HepG2 (cell line): Measurements from ENCODE around the gene KCNQ5. TPM values are rescaled to one million over a fixed set of nuclear protein-coding genes. Genes with fewer than 3 reads are reported as not detected.

ENCODE experiments used
- ATAC-seq: fragments of 200-7000 bp; cut with Tn5 transposase; 3 replicates; pipeline ENCODE4 v1.9.1; 2020; ENCODE audit warnings: mild to moderate bottlenecking, moderate library complexity
- BruUV-seq: library from RNA; stranded (reverse); fragments of 400-500 nt; replicated peaks from 2 replicates; lab custom pipeline; 2021; lab: Mats Ljungman, UMichigan
- CTCF ChIA-PET: fragments of 300-600 bp; formaldehyde crosslinking; extraction: SDS; loops from one replicate; lab custom pipeline; 2021; ENCODE audit warnings: low total read pairs, inconsistent platforms, low intra/inter-chr PET ratio; lab: Yijun Ruan, JAX
- POLR2A ChIA-PET: fragments of 350-600 bp; sonication (Branson Sonifier 250); formaldehyde crosslinking; loops from one replicate; lab custom pipeline; 2020; ENCODE audit warnings: antibody characterized with exemption, inconsistent platforms; lab: Yijun Ruan, JAX
- DNase-seq: peaks from one replicate; pipeline ENCODE4 v3.0.0-alpha.2; 2015; ENCODE audit warnings: low spot score
- FAIRE-seq: peaks from 3 replicates; lab custom pipeline; 2011; peaks lifted over from hg19 to GRCh38; lab: Jason Lieb, UNC
- H2AFZ ChIP-seq: one replicate; pipeline ENCODE4 v1.6.1; 2011; ENCODE audit warnings: low read length, inconsistent platforms
- H3K27ac ChIP-seq: fragments of 300-600 bp; 3 replicates; pipeline ENCODE4 v1.8.0; 2011; ENCODE audit warnings: mixed run types, mild to moderate bottlenecking, mixed read lengths, low read length, inconsistent platforms; ENCODE audit not compliant: insufficient read depth; ENCODE audit errors: extremely low read length
- H3K27me3 ChIP-seq, 2 experiments: fragments of 200-600 bp in 1 of 2; 2 replicates in 1 of 2; 3 replicates in 1 of 2; pipeline versions ENCODE4 v1.6.0 to v1.8.0; 2011; ENCODE audit warnings: low read length in 2 of 2, mild to moderate bottlenecking in 2 of 2, moderate library complexity in 2 of 2, inconsistent platforms in 1 of 2; ENCODE audit not compliant: insufficient read depth in 2 of 2, control insufficient read depth in 1 of 2
- H3K36me3 ChIP-seq, 2 experiments: fragments of 200-600 bp in 1 of 2; replicated peaks in 1 of 2; 2 replicates in 1 of 2; 3 replicates in 1 of 2; pipeline versions ENCODE4 v1.5.1 to v1.8.0; 2011; ENCODE audit warnings: low read length in 2 of 2, inconsistent platforms in 1 of 2; ENCODE audit not compliant: insufficient read depth in 2 of 2, control insufficient read depth in 1 of 2
- H3K4me1 ChIP-seq: 2 replicates; pipeline ENCODE4 v1.5.1; 2012; ENCODE audit warnings: low read length, inconsistent platforms; ENCODE audit not compliant: insufficient read depth
- H3K4me2 ChIP-seq: 2 replicates; pipeline ENCODE4 v1.6.0; 2011; ENCODE audit warnings: low read depth, low read length, inconsistent platforms
- H3K4me3 ChIP-seq, 3 experiments: fragments of 200-600 bp in 1 of 3; sonication (generic), shearing (Covaris generic) in 1 of 3; replicated peaks in 1 of 3; 2 replicates each; pipeline ENCODE4 v1.5.1; 2011 to 2016; ENCODE audit warnings: low read length in 3 of 3, inconsistent platforms in 2 of 3, low read depth in 2 of 3, mild to moderate bottlenecking in 2 of 3, control low read depth in 1 of 3, mixed read lengths in 1 of 3; ENCODE audit not compliant: insufficient read depth in 1 of 3
- H3K79me2 ChIP-seq: one replicate; pipeline ENCODE4 v1.6.1; 2011; ENCODE audit warnings: low read length, inconsistent platforms; ENCODE audit not compliant: insufficient read depth
- H3K9ac ChIP-seq: 2 replicates; pipeline ENCODE4 v1.6.0; 2011; ENCODE audit warnings: mild to moderate bottlenecking, low read depth, low read length, inconsistent platforms; ENCODE audit not compliant: insufficient read depth
- H3K9me3 ChIP-seq: 2 replicates; pipeline ENCODE4 v1.5.1; 2012; ENCODE audit warnings: mild to moderate bottlenecking, low read length
- H4K20me1 ChIP-seq: 2 replicates; pipeline ENCODE4 v1.6.0; 2011; ENCODE audit warnings: inconsistent platforms, mild to moderate bottlenecking, low read length, moderate library complexity; ENCODE audit not compliant: insufficient read depth
- EEA1 ChIP-seq: sonication (generic); formaldehyde crosslinking; IDR thresholded peaks from 2 replicates; pipeline ENCODE4 v1.5.1; 2020; ENCODE audit warnings: mild to moderate bottlenecking, missing genetic modification reagents, borderline replicate concordance
- IKZF1 ChIP-seq: fragments of 450-650 bp; IDR thresholded peaks from 2 replicates; pipeline ENCODE4 v1.7.1; 2016
- IRF2 ChIP-seq: IDR thresholded peaks from 2 replicates; pipeline ENCODE4 v1.6.1; 2018; ENCODE audit warnings: missing genetic modification reagents, missing compliant biosample characterization
- NR0B2 ChIP-seq: sonication (generic); formaldehyde crosslinking; IDR thresholded peaks from 2 replicates; pipeline ENCODE4 v1.4.0; 2020; ENCODE audit warnings: mild to moderate bottlenecking, missing genetic modification reagents
- PHF5A ChIP-seq: IDR thresholded peaks from one replicate; pipeline ENCODE4 v1.6.1; 2018; ENCODE audit warnings: low read depth, missing genetic modification reagents; ENCODE audit not compliant: unreplicated experiment
- TBL1XR1 ChIP-seq: fragments of 150-350 bp; IDR thresholded peaks from 2 replicates; pipeline ENCODE4 v1.6.1; 2014; ENCODE audit warnings: borderline replicate concordance, low read length; ENCODE audit not compliant: partially characterized antibody
- YEATS2 ChIP-seq: sonication (generic); formaldehyde crosslinking; IDR thresholded peaks from 2 replicates; pipeline ENCODE4 v1.4.0; 2020; ENCODE audit warnings: missing genetic modification reagents, borderline replicate concordance
- ZBTB7B ChIP-seq: sonication (generic); formaldehyde crosslinking; IDR thresholded peaks from 2 replicates; pipeline ENCODE4 v1.4.0; 2020; ENCODE audit warnings: missing genetic modification reagents
- ZNF496 ChIP-seq: sonication (generic); formaldehyde crosslinking; IDR thresholded peaks from 2 replicates; pipeline ENCODE4 v1.8.1; 2023; ENCODE audit warnings: mild to moderate bottlenecking, moderate library complexity, missing genetic modification reagents; ENCODE audit not compliant: insufficient replicate concordance
- ZNF670 ChIP-seq: sonication (generic); formaldehyde crosslinking; IDR thresholded peaks from 2 replicates; pipeline ENCODE4 v1.8.0; 2022; ENCODE audit warnings: mild to moderate bottlenecking, missing genetic modification reagents, borderline replicate concordance
- ZNF678 ChIP-seq: sonication (generic); formaldehyde crosslinking; IDR thresholded peaks from 2 replicates; pipeline ENCODE4 v1.4.0; 2020; ENCODE audit warnings: mild to moderate bottlenecking, missing genetic modification reagents
- ZNF703 ChIP-seq: sonication (generic); formaldehyde crosslinking; IDR thresholded peaks from 2 replicates; pipeline ENCODE4 v1.5.1; 2020; ENCODE audit warnings: missing genetic modification reagents, mild to moderate bottlenecking, moderate library complexity, borderline replicate concordance
- ZNF704 ChIP-seq: sonication (generic); formaldehyde crosslinking; IDR thresholded peaks from 2 replicates; pipeline ENCODE4 v1.8.1; 2023; ENCODE audit warnings: mild to moderate bottlenecking, inconsistent platforms, moderate library complexity, missing genetic modification reagents, borderline replicate concordance
- WGBS: methylation state at CpG from one replicate; pipeline ENCODE4 v1.1.6; 2017; ENCODE audit warnings: low lambda C conversion rate; 5-methylcytosine and 5-hydroxymethylcytosine counted together
- in situ Hi-C: cut with HindIII; loops from 2 replicates; pipeline ENCODE4 v1.10.0; 2017; ENCODE audit warnings: low pct_unique_long_range_greater_than_20kb; ENCODE audit not compliant: extremely low pct_ligation_motif_present
- intact Hi-C: fragments of 100-400 bp; cut with micrococcal nuclease; formaldehyde crosslinking; loops from one replicate; pipeline ENCODE4 v1.10.0; 2022; ENCODE audit not compliant: unreplicated experiment
- polyA plus RNA-seq, 8 experiments: library from polyadenylated mRNA; depleted of rRNA in 3 of 8; stranded (reverse) in 7 of 8; unstranded in 1 of 8; fragments of >200 nt; fragmentation: Illumina TruSeq in 4 of 8; extraction: Trizol in 4 of 8; gene quantifications; 2 replicates each; pipeline versions ENCODE4 v1.2.1 to v1.2.3, GENCODE V29; 2011 to 2016; ENCODE audit warnings: low read depth in 4 of 8, missing spikeins in 1 of 8, mixed read lengths in 1 of 8; ENCODE audit not compliant: insufficient read depth in 1 of 8
- total RNA-seq, 5 experiments: library from RNA; depleted of rRNA; stranded (reverse); fragments of >200 nt; fragmentation: Illumina TruSeq; extraction: Trizol; gene quantifications; 2 replicates each; pipeline ENCODE4 v1.2.3, GENCODE V29; 2016; ENCODE audit warnings: low read depth in 1 of 5

KCNQ5 gene
- total and polyA plus RNA-seq, 2 of the 13 experiments (the other 11 are each of a cell fraction or from before 2014, with no cell fraction given): 0.04 TPM; not detected in 1

GRCh38 chr6:72689107-72689954, 67.5 kb downstream of the KCNQ5 start:
- ATAC-seq (no peak), DNase-seq (no peak), FAIRE-seq (no peak)
- Histone ChIP-seq H3K79me2 (no peaks in the 10 kb centered on the region), H3K9me3 (no peaks in the 10 kb centered on the region), H3K4me3 (no peak overlapping the region), H3K4me1 (no peaks in the 10 kb centered on the region), H3K36me3 (no peaks in the 10 kb centered on the region), H3K4me2 (no peak overlapping the region), H2AFZ (no peak overlapping the region), H4K20me1 (no peaks in the 10 kb centered on the region), H3K9ac (no peak overlapping the region), H3K27ac (no peak overlapping the region), H3K27me3 (no peaks in the 10 kb centered on the region; a peak in 1 of 5 replicates)
- ChIA-PET CTCF (no interaction called here), POLR2A (no interaction called here)
- TF ChIP-seq ZNF704 (CRISPR knock-in tag) (no peak), NR0B2 (CRISPR knock-in tag) (no peak), ZNF670 (CRISPR knock-in tag) (no peak), ZNF678 (CRISPR knock-in tag) (no peak), YEATS2 (CRISPR knock-in tag) (no peak), ZNF496 (no peak), ZBTB7B (CRISPR knock-in tag) (no peak), IKZF1 (no peak), IRF2 (CRISPR knock-in tag) (no peak), TBL1XR1 (no peak), PHF5A (no peak), EEA1 (CRISPR knock-in tag) (no peak), ZNF703 (CRISPR knock-in tag) (no peak)
- in situ Hi-C loops: no loop called here
- BruUV-seq: no TSS peak
- intact Hi-C loops: no loop called here
- 29% methylated on average over 7 of the region's 7 CpGs for WGBS
